Activated naive CD4-positive, alpha-beta T cell (primary cell): Measurements from ENCODE around the gene NRXN3.

ENCODE experiments used
- DNase-seq, 4 experiments: peaks; one replicate each; lab custom pipeline; 2025; lab: John Stamatoyannopoulos, UW

NRXN3 gene

DNA sequence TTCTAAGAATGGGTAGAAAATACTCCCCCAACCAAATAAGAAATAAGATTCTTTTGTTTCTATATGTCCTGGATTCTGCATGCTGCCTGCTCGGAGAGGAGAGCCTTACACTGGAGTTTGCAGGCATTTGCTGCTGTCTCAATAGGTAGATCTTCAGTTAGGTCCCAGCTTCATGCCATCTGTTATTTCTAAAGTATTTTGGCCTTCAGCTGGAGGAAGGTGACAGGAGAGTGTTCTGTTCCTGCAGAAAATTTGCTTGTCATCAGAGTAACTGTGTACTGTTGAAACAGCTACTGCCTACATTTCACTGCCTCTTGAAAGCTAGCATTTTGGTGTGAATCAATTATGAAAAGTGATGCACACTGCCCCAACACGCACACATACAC lies 966.9 kb downstream of the NRXN3 start:
- no peak for DNase-seq

DNA sequence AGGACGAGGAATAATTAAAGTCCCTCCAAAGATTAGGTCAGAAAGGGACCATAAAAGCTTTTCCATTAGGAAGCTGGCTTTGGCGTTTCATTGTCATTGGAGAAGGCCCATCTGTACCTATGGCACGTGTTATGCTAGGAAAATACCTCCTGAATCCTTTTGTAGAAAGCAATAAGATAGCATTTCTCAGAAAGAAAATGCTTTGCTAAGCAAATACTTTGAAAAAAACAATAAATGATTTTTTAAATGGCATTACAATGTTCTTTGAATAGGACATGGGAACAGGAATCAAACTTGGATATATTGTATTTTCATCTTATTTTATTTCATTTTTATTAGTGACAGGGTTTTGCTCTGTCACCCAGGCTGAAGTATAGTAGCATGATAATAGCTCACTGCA lies 967.7 kb downstream of the NRXN3 start:
- no peak for DNase-seq

DNA sequence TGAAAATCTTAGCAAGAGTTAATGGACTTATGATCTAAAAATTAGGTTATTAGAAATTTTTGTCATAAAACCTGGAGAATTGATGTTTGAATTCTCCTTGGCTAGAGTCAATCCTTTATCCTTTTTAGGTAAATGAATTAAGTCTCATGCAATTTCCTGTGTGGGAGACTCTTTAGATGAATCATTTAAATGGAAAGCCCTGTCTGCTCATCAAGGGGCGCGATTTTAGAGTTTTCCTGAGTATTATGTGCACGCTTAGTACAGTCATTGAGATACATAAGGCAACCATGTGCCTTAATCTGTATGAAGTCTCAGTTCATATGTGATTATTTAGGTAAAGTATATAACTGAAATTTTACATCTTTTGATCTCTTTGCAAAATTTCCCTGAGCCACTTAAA lies 974.7 kb downstream of the NRXN3 start:
- no peak for DNase-seq

DNA sequence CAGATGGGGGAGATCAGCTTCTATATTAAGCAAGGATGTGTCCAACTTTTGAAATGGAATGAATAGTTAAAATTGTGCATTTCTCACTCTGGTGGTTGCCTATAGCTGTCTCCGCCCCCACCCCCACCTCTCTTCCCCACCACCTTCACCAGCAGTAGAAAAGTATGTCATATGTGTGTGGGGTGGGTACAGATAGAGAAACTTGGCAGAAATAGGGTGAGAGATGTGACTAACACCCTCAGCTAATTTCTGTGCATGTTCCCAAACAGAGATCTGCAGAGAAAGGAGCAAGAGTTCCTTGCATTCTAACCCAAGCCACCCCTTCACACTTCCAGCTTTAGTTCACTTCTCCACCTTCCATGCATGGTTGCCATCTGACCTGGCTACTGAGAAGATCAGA lies 980.1 kb downstream of the NRXN3 start:
- DNase-seq = no peak

DNA sequence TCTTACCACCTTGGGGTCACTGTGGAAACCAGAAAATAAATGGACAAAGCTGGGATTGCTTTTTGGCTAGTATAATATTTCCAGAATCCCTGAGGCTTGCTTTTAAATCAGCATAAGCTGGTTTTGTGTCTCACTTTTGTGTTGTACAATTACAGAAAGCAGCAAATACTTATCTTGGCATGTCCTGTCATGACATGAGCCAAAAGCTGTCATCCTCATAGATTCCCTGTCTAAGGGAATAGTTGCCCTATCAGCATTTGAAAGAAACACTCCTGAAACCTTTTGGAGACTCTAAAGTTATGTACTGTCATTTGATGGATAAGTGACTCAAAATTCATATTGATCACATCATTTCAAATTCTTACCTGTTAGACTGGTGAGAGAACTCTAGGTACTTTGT lies 987.2 kb downstream of the NRXN3 start:
- no peak for DNase-seq

DNA sequence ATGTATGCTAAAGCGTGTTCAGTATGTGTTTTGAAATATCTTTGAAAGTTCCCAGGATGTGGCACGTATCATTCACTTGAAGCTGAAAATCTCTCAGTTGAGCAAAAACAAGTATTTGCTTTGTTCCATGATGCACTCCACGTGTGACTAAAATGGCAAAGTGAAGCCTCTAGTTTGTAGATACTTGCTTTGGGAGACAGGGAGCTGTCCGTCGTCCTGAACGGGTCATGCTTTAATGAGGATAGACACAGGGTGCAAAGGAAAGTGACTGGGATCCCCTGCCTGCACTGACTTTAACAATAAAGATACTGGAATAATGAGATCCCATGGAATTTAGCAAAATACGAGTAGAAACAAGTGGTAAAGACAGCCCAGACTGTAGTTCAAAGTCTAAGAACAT lies 991.4 kb downstream of the NRXN3 start:
- DNase-seq = no peak

DNA sequence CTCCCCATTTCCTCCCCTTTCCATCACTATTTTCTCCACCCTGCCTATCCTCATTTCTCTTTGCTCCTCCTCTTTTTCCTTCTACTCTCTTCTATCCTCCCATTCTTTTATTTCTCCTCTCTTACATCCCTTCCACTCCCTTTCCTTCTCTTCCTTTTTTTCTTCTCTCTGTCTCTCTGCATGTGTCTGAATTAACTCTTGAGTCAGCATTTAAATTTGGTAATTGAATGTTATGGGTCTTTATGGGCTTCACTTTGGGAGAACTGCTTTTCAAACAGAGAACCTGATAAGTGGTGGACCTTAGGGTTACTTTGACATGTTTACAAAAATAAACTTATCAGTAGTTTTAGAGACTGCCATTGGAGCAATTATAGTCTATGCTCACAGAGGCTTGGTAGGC lies 992.7 kb downstream of the NRXN3 start:
- DNase-seq = no peak

DNA sequence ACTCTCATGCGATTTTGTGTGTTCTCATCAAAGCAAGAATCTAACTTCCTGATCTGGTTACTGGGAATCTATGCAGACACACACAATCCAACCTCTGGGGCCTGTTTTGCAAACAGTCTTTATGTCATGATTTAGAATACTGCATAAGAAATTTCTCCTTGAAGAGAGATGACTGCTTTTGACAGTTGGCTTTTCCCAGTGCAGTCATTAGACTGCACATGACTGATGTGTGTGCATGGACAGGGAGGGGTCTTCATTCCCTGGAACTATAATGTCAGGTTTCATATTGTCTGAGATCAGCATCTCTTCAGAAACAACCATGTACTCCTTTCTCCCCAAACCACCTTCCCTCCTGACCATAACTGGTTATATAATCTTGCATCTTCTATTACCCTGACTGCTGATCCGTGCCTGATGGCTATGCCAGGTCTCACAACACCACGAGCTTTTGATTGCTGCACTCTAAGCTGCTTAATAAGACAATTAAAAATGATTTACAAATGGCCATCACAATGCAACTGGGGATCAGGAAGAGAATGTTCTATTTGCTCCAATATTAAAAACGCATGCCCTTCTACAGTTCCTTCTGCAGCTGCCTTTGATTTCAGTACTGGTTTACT lies 995.4 kb downstream of the NRXN3 start:
- DNase-seq = no peak

DNA sequence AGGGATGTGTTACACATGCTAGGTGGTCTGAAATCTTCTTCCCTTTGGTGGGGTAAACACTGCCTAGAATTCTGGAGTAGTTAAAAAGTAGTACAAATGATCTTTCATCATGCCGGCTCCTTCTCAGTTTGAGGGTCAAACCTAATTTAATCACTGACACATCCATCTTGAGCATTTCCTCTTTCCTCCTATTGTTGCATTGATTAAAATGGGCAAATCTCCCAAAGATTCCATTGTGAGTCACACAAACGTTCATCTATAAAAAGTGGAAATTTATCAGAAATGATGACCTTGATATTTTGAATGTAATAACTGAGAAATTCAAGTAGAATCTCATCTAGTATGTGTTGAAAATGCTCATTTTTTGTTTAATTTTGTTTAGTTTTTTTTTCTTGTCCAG lies 996.0 kb downstream of the NRXN3 start:
- DNase-seq = no peak

DNA sequence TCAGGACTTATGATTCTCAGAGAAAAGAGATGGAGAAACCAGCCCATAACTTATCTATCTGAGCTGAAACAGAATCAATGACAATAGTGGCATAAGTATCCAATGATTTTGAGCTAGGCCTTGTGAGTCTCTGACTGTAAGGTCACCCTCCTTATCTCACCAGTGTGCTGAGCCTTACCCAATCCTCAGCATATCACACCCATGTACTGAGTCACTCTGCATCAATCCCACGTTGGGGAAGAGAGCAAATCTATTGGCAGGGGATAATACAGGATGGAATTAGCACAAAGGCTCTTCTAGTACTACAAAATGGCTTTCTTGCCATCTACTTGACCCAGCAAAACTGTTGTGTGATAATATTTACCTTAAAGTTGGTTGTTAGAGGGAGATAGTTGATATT lies 997.8 kb downstream of the NRXN3 start:
- no peak for DNase-seq

DNA sequence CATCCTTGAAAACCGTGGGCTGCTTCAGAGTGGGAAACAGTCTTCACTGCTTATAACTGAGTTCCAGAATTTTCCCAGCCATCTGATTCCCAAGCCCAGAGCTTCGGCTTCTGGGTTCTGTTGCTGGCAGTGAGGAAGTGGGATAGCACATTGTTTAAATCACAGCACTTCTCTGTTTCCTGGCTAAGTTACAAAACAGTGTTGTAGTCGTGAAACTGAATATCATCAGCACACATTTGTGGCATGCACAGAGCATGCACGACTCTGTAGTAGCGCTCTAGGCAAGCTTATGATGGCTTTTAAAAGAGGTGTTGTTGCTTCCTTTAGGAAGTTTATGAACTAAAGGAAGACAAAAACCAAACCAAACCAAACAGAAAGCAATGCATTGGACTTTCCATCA lies 1005.5 kb downstream of the NRXN3 start:
- DNase-seq = no peak

DNA sequence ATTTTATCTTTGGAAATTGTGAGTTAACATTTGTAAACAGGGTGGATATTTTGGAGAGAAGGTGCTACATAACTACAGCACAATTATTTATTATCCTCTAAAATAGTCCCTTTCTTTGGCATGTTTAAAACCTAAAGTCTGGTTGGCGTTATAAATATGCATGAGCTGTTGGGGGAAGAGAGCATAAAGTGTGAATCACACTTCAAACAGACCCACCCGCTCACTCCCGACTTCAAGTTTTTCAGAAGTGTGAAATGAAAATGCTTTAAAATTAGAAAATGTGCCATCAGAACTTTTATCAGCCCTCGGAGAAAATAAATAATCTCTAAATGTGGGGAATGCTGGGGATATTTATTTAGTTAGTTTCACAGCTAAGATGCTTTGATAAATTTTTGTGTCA lies 1006.9 kb downstream of the NRXN3 start:
- no peak for DNase-seq

DNA sequence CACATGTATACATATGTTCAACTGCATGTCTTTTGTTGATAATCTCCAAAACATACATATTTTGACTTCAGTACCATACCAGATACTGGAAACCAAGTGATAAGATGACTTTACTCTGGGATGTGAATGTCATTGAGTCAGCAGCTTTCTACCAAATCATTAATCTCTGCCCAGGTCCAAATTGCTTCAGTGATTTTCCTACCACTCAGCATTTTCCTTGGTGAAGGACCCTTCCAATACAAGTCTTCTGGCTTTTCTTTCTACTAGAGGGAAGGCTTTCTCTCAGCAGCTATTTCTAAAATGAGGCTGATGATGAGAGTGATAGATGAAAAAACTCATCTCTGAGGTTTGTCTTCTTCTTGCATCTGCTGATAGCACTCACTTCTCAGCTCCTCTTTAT lies 1008.5 kb downstream of the NRXN3 start:
- no peak for DNase-seq

DNA sequence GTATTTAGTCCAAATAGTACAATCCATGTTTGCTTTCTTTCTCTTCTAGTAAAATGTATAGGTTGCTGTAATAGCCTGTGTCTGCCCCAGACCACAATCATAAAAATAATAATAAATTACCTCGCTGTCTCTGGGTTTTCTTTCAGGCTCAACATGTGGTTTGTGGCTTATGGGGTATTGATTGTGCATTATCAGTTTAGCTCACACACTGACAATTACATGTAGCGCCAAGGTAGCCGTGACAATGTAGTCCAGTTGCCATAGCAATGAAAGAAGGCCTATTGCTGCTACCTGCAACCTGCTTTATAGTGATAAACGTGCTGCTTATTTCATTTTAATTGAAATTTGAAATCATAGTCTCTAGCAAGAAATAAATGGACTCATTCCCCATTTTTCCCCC lies 1009.8 kb downstream of the NRXN3 start:
- DNase-seq = no peak

DNA sequence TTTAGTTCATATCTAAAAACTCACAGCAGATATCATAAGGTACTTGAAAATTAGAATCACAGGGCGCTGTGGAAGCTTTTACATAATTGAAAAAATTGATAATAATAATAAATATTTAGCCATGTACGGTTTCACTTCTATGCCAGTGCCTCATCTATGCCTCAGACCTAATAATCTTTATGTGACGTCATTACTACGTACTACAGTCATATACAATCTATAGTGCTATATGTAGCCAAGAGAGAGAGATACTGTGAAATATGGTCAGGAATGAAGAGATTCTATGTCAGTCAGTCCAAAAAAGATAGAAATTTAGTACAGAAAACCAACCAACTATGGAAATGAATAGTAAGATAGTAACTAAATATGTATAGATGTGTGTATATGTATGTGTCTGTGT lies 1010.5 kb downstream of the NRXN3 start:
- no peak for DNase-seq

DNA sequence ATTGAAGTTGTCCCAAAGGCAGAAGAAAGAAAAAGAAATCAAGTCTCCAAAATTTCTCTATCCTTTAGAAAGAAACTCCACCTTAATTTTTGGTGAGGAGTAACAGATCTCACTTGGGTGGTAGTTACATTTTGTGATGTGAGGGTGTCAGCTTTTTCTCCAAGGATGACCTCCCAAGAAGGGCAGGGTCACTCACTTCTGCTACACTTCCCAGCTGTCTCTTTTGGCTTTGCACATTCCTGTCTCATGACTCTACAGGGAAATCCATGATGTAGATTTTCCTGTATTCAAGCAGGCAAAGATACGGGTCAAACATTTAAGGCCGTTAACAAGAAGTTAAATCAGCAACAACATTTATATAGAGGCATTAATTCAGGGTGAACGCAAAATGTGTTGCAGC lies 1016.4 kb downstream of the NRXN3 start:
- DNase-seq = no peak

DNA sequence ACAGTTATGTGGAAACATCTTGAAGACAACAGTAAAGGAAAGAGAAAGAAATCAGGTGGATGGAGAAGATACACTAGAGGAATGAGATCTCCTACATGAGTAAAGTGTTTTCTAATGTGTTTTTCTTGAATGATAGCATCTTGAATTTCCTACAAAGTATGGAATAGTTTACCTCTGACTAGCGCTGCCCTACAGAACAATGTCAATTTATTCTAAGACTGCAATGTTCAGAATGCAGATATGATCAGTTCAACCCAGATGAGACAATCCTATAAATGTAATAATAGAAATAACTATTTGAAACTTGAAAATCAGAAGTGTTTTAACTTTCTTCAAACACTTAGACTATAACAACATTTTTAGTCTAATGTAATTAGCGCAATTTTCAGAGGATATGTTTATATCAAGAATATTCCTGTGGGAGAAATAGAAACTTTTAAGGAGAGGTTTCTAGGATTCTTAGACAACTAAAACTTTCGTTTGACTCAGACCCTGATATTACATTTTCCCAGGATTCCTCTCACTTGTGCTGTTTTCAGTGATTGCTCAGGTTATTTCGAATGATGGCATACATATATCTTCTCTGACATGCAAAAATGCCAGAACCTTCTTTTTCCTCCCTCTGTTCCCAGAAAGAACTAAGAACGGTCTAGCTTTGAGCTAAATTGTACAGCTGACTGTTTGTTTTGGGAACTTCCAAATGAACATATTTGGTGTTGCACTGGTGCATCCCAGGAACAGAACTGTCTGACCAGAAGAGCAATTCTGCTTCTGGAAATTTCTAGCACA lies 1023.7 kb downstream of the NRXN3 start:
- no peak for DNase-seq

DNA sequence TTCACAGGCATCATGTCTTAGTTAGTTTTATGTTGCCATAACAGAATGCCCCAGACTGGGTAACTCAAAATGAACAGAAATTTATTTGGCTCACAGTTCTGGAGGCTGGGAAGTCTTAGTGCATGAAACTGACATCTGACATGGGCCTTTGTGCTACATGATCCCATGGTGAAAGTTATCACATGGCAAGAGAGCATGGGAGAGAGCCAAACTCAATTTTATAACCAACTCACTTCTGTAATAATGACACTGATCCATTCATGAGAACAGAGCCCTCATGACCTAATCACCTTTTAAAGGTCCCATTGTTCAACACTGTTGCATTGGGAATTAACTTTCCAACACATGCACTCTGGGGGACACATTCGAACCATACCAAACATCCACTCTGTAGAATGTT lies 1026.0 kb downstream of the NRXN3 start:
- DNase-seq = no peak

DNA sequence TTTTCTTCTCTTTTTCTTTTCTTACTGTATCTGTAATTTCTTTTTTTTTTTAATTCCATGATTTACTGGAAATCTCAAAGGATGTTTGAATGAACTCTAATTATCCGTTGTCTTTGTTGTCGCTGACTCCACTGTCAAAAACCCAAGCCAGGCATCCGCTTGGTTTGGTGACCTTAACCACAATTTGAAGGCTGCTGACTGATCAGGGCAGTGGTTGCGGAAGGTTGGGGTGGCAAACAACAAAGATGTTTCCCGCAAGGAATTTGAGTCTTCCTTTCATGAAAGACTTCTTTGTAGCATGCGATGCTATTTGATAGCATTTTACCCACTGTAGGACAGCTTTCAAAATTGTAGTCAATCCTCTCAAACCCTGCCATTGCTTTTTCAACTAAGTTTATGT lies 1027.3 kb downstream of the NRXN3 start:
- DNase-seq = no peak

DNA sequence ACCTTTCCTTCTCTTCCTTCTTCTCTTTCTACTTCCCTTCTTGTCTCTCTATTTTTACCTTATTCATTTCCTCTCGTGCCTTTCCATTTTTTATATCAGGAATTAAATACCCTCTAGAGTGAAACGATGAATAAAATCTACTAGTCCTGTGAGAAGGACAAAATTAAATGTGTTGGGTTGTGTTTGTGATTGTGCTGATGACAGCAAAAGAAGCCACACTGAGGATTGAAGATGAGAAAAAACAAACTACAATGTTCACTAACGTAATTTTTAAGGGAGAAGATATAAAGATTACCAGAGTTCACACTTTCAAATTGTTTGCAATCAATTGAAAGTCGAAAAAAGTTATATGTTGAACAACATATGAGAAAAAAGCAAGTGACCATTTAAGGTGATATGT lies 1029.0 kb downstream of the NRXN3 start:
- no peak for DNase-seq

DNA sequence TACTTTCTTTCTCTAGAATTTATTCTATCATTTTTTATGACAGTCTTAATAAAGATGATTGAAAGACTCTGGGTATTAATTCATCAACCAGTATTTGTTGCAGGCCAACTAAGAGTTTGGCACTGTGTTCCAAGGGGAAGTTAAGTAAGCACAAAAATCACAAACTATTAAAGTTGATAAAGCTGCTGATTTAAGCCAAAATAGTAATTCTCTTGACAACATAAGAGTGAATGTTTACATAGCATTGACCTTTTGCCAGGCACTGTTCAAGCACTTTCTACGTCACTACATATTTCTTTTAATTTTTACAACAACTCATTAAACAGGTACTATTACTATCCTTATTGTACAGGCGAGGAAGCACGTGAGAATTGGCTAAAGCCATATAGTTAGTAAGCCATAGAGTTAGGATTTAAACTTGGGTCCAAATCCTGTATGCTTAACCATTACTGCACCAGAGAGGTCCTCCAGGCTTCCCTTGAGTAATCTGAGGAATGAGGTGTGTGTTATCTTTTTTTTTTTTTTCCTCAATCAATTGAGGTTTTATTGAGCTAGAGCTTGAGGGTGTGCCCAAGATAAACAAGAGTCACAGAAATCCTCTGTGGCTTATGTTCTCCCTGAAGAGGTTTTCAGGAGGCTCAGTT lies 1031.5 kb downstream of the NRXN3 start:
- DNase-seq = no peak

DNA sequence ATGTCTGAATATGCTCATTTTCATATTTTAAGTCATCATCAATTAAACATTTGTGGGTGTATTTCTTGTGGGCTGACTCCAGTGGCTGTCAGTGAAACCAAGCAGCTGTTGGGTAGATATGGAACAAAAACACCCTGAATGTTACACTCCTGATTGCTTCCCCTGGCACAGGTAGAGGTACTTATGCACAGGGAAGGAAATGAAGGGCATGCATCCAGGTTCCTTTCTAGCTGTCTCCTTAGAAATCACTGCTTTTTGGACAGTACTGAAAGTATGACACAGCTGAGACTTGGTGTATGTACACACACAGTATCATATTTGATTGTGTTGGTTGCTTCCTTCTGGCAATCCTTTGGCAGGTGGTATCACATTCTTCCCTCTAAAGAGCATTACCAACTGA lies 1034.4 kb downstream of the NRXN3 start:
- DNase-seq = no peak

DNA sequence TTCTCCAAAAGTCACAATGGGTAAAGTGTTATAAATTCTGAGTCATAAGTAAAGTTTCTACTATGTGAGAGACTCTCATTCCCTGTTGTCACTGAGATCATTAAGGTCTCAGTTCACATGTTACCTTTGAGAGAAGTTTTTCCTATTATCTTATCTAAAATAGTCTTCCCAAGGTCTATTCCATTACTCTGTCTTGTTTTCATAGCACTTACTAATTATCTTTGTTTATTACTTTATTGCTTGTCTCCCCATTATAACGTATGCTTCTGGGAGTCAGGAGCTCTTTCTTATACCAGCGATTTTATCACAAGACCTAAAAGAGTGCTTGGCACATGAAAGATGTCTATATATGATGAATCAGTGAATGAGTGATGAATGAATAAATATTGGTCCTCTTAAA lies 1039.2 kb downstream of the NRXN3 start:
- no peak for DNase-seq

DNA sequence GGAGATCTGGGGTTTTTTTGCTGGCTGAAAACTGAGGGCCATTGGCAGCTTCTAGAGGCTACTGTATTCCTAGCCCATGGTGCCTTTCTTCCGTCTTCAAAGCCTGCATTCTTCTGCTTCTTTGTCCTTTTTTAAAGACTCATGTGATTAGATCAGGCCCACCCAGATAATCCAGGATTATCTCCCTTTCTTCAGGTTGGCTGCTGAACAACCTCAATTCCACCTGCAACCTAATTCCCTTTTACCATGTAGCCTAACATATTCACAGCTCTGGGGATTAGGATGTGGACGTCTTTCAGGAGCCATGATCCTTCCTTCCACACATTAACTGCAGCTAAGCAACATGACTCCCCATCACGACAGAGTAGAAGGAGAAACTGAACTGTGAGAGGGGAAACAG lies 1055.6 kb downstream of the NRXN3 start:
- no peak for DNase-seq
